HL-60/S4 (cell line): Measurements from ENCODE around the gene DAZAP2.
"Not testable (repeated sequence)": the region's sequence is repeated elsewhere in the genome, so short reads cannot be mapped to it uniquely, and the experiment has no call there.

Experiments used
- in situ Hi-C: fragments of 300-500 bp; cut with MboI; formaldehyde crosslinking; loops from 2 replicates; pipeline ENCODE4 v1.14.3; 2022; ENCODE audit warnings: low sequenced_read_pairs

The DAZAP2 gene

GRCh38 chr12:51246254-51246853 is 7.7 kb downstream of the DAZAP2 start:
- in situ Hi-C loops: no loop called here

- in situ Hi-C loops: no loop called here
These were observed 9.0 kb downstream of the DAZAP2 start for GRCh38 chr12:51247523-51248206.

GRCh38 chr12:51253276-51253675 is 14.7 kb downstream of the DAZAP2 start:
- in situ Hi-C loops: no loop called here

- in situ Hi-C loops: no loop called here
These were observed 15.9 kb downstream of the DAZAP2 start for GRCh38 chr12:51254536-51254935.

GRCh38 chr12:51259600-51259999 is 21.0 kb downstream of the DAZAP2 start:
- in situ Hi-C loops: not testable (repeated sequence)

GRCh38 chr12:51262758-51263177 is 24.1 kb downstream of the DAZAP2 start:
- in situ Hi-C loops: loop anchor here (10.0 kb wide), 1 partner anchor 82 kb away; the partner anchor contains the start of gene CELA1

GRCh38 chr12:51263341-51263740 is 24.7 kb downstream of the DAZAP2 start:
- in situ Hi-C loops: loop anchor here (10.0 kb wide), 1 partner anchor 81 kb away; the partner anchor contains the start of gene CELA1

- in situ Hi-C loops: loop anchor here (10.0 kb wide), 1 partner anchor 81 kb away; the partner anchor contains the start of gene CELA1
These were observed 25.7 kb downstream of the DAZAP2 start for GRCh38 chr12:51264297-51264696.

GRCh38 chr12:51265024-51265423 is 26.4 kb downstream of the DAZAP2 start:
- in situ Hi-C loops: loop anchor here (10.0 kb wide), 1 partner anchor 80 kb away; the partner anchor contains the start of gene CELA1

- in situ Hi-C loops: loop anchor here (10.0 kb wide), 1 partner anchor 75 kb away; the partner anchor contains the start of gene CELA1
These were observed 30.8 kb downstream of the DAZAP2 start for GRCh38 chr12:51269174-51270066.

GRCh38 chr12:51270067-51270950 is 31.7 kb downstream of the DAZAP2 start, which contains the start of gene SMAGP:
TSS of gene SMAGP (minus strand) at chr12:51270415. CDS start at chr12:51269278, 1,137 bp downstream.
- in situ Hi-C loops: no loop called here

- in situ Hi-C loops: no loop called here
These were observed 32.4 kb downstream of the DAZAP2 start for GRCh38 chr12:51270951-51271518.

GRCh38 chr12:51272810-51273209 is 34.2 kb downstream of the DAZAP2 start:
- in situ Hi-C loops: not testable (repeated sequence)

- in situ Hi-C loops: no loop called here
These were observed 36.5 kb downstream of the DAZAP2 start for GRCh38 chr12:51275088-51275487.

GRCh38 chr12:51281202-51281924 is 42.7 kb downstream of the DAZAP2 start:
- in situ Hi-C loops: no loop called here

- in situ Hi-C loops: no loop called here
These were observed 47.2 kb downstream of the DAZAP2 start for GRCh38 chr12:51285843-51286242.

GRCh38 chr12:51291603-51292513 is 53.2 kb downstream of the DAZAP2 start:
- in situ Hi-C loops: not testable (repeated sequence)
